ENCODE data around the gene CCDC40.

- TF ChIP-seq CTCF (IDR thresholded peaks at IDR 0.05): no peak
- TF ChIP-seq EZH2 (IDR thresholded peaks at IDR 0.05; ENCODE audit: borderline replicate concordance, insufficient read depth, low read depth, low read length, poor library complexity, severe bottlenecking): no peak
These were observed 68.0 kb downstream of the CCDC40 start for GRCh38 chr17:80104321-80104955.

All from B cell (primary cell).